ENCODE data around the gene DIRAS1. TPM values are rescaled to one million over a fixed set of nuclear protein-coding genes. Genes with fewer than 3 reads are reported as not detected.

Gene DIRAS1
- total RNA-seq, 2 experiments from 2014 or later: not detected

DNA sequence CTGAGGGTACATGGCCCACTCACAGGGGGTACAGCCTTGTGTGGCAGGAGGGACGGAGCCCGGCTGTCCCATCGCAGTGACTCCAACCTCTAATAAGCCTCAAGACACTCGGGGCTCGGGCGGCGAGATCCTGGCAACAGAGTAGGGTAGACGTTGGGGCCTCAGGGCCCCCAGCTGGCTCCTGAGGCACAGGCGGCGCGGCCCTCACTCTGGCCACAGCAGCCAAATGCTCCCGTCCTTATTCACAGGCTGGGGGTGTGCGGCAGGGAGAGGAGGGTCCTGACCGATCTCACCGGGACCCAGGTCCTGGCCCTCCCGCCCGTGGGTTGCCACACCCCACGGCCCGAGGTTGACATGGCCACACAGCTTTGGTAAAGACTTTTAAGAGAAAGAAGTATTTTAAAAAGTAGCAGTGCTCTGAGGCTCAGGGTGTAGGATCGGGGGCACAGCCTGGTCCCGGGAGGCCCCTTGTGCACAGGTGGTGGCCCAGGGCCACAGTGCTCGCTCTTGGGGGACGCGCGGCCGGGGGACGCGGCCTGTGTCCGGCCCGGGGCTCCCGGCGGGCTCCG, 11.1 kb upstream of the DIRAS1 start:
- CTCF ChIA-PET: no interaction called here
- H3K4me3 Mint-ChIP-seq: no peak overlapping the region
- no peaks in the 10 kb centered on the region for H3K27me3 Mint-ChIP-seq (ENCODE audit: low read depth)
- H3K4me1 Mint-ChIP-seq (ENCODE audit: low read depth): peaks cover 4% of the 10 kb centered on the region
- peaks cover 28% of the 10 kb centered on the region for H3K36me3 Mint-ChIP-seq (ENCODE audit: low read depth)
- no peaks in the 10 kb centered on the region for H3K9me3 Mint-ChIP-seq (ENCODE audit: insufficient read depth)
- DNase-seq (no peak), ATAC-seq (no peak)
- POLR2A ChIA-PET: interaction anchor here (0.6 kb wide), 1 partner anchor 230 kb away, joined by 4 read pairs; no protein-coding TSS in a partner anchor
- H3K27ac Mint-ChIP-seq: no peak overlapping the region

DNA sequence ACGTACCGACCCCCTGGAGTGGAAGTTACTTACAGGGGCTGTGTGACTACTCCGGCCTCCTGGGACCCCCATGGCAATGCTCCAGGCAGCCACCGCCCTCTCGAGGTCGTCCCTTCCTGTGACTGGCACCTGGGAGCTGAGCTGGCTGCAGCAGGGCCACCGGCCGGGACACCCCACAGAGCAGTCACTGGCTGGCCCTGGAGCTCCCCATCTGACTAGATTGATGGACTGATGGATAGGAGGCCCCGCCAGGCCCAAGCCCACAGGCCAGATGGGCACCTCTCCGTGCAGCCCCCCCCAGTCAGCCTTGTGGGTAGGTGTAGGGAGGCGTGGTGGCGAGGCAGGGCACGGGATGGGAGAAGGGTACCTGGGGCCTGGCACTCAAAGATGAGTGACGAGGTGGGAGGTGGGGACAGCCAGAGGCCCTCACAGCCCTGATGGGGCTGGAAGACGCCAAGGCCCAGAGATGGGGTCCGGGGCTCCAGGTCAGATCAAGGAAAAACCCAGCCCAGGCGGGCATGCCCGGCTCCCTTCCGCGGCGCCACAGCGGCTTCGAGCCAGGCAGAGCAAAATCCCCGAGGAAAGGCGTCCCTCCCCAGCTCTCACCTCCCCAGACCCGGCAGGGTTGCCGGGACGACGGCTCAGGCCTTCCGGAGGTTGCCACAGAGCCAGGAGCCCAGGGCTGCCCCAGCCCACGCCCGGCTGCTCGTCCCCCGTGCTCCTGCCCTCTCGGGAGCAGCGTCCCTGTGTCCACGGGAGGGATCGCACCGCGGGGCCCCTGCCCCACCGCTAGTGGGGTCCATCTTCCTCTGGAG, 10.2 kb upstream of the DIRAS1 start:
- Mint-ChIP-seq H3K27me3 (ENCODE audit: low read depth) (peaks cover 3% of the 10 kb centered on the region), H3K4me1 (ENCODE audit: low read depth) (peaks cover 9% of the 10 kb centered on the region), H3K4me3 (no peak overlapping the region), H3K27ac (no peak overlapping the region), H3K9me3 (ENCODE audit: insufficient read depth) (no peaks in the 10 kb centered on the region), H3K36me3 (ENCODE audit: low read depth) (peaks cover 19% of the 10 kb centered on the region)
- no peak for DNase-seq
- CTCF ChIA-PET: no interaction called here
- no peak for ATAC-seq
- POLR2A ChIA-PET: no interaction called here

DNA sequence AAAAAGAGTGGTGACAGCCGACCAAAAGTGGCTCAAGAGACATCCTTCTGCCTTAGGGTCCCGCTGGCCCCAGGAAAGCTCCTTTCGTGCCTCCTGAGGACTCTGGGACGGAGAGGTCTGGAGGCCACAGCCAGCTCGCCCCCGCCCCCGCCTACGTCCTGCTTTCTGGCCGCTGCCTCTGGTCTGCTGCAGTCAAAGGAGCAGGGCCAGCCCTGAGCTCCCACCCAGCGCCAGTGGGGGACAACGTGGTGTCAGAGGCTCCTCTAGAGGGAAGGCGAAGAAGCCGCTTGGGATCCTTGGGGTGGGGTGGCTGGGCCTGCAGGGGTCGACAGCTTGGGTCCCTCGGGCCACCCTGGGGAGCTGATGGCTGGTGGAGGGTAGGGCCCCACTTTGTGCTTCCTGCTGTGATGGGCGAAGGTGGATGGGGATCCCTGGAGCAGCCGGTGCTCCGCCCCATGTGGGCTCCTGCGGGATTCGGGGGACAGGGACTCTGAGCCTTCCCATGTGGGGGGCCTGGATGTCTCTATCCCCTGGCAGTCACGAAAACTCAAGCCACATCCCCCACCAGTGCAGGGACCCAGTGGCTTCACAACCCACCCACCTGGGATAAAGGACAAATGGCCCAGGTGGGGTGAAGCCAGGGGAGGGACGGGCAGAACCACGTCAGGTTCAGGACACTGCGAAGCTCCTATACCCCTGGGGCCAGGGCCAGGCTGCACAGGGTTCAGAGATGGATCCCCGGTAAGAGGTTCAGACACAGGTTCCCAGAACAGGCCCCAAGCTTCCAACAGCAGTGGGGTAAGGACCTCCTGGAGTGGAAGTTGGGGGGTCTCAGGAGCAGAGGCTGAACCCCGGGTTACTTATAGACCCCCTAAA, 9.0 kb upstream of the DIRAS1 start:
- no peak overlapping the region for H3K27ac Mint-ChIP-seq
- peaks cover 10% of the 10 kb centered on the region for H3K36me3 Mint-ChIP-seq (ENCODE audit: low read depth)
- ChIA-PET POLR2A (interaction anchor here (1.1 kb wide), 1 partner anchor 10 kb away, joined by 3 read pairs; the partner anchor contains the start of gene SLC39A3), CTCF (no interaction called here)
- no peak overlapping the region for H3K4me3 Mint-ChIP-seq
- no peaks in the 10 kb centered on the region for H3K9me3 Mint-ChIP-seq (ENCODE audit: insufficient read depth)
- peaks cover 6% of the 10 kb centered on the region for H3K27me3 Mint-ChIP-seq (ENCODE audit: low read depth)
- no peak for DNase-seq
- H3K4me1 Mint-ChIP-seq (ENCODE audit: low read depth): peaks cover 9% of the 10 kb centered on the region
- ATAC-seq: no peak

DNA sequence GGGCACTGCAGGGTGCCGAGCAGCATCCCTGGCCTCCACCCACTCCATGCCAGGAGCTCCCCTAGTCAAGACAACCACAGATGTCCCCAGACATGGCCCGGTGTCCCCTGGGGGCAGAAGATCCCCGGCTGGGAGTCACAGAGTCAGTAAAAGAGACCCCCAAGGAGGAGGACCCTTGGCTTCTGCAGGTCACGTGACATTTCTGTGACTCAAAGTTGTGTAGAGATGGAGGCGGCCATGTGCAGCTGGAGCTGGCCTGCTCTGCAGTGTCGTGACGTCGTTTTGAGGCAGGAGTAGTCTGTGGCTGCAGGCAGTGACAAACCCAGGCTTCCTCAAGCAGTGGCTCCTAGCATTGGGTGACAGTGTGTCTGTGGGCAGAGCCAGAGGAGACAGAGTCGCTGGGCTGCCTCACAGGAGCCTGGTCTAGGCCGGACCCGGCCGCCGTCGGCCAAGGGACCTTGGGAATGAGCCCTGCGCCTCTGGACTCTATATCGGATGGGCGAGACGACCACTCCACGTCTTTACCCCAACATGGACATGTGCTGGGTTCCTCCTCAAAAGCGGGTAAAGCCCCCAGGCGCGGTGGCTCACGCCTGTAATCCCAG, 7.7 kb upstream of the DIRAS1 start:
- DNase-seq: no peak
- ChIA-PET CTCF (no interaction called here), POLR2A (no interaction called here)
- peaks cover 6% of the 10 kb centered on the region for H3K4me1 Mint-ChIP-seq (ENCODE audit: low read depth)
- peaks cover under 1% of the 10 kb centered on the region for H3K36me3 Mint-ChIP-seq (ENCODE audit: low read depth)
- no peak overlapping the region for H3K4me3 Mint-ChIP-seq
- no peaks in the 10 kb centered on the region for H3K9me3 Mint-ChIP-seq (ENCODE audit: insufficient read depth)
- no peak for ATAC-seq
- H3K27ac Mint-ChIP-seq: no peak overlapping the region
- H3K27me3 Mint-ChIP-seq (ENCODE audit: low read depth): peaks cover 6% of the 10 kb centered on the region

DNA sequence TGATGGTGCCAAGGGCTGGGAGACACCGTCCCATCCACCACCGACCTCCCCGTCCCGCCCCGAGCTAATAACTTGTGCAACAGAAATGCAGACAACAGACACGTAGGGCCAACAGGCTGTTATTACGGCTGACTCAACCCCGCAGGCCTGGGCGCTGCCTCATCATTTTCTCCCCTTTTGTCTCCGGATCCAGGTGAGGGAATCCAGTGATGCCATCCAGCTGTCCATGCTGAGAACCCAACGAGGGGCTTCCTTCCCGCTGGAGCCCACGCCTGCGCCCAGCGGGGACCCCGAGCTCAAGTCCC, 6.4 kb upstream of the DIRAS1 start:
- Mint-ChIP-seq H3K36me3 (ENCODE audit: low read depth) (no peaks in the 10 kb centered on the region), H3K4me1 (ENCODE audit: low read depth) (peaks cover 6% of the 10 kb centered on the region), H3K9me3 (ENCODE audit: insufficient read depth) (no peaks in the 10 kb centered on the region), H3K27ac (no peak overlapping the region), H3K4me3 (no peak overlapping the region), H3K27me3 (ENCODE audit: low read depth) (peaks cover 7% of the 10 kb centered on the region)
- CTCF ChIA-PET: interaction anchor here (0.5 kb wide), 1 partner anchor 257 kb away, joined by 3 read pairs; no protein-coding TSS in a partner anchor
- POLR2A ChIA-PET: no interaction called here
- DNase-seq (no peak), ATAC-seq (no peak)

DNA sequence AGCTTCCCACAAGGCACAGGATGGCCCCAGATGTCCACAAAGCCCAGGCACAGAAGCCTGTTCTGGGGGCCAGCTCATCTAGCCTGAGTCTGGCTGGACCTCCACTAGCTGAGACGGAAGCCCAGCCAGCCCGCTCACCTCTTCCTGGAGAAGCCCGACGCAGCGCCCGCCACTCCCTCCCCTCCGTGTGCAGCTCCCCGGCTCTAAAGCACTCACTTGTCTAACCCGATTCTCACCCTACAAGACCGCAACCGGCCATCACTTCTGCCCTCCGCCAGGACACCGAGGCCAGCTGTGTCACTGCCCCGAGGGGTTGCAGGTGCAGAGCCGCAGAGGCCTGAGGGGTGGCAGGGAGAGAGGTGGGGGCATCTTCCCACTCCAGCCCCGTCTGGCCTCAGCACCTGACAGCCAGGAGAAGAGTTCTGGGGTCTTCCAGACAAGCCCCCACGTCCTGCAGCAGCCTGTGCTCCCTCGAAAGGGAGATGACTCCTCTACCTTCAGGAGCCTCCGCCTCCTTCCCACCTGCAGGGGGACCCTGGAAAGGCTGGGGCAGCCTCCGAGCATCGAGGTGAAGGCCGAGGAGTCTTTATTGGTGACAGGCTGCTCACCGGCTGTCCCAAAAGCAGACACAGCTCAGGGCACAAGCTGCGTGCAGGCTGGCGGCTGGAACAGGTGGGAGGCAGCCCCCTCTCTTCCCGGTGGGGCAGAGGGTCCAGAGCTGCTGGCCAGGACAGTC, 5.9 kb upstream of the DIRAS1 start:
- Mint-ChIP-seq H3K9me3 (ENCODE audit: insufficient read depth) (no peaks in the 10 kb centered on the region), H3K4me1 (ENCODE audit: low read depth) (peaks cover 6% of the 10 kb centered on the region), H3K36me3 (ENCODE audit: low read depth) (no peaks in the 10 kb centered on the region), H3K4me3 (no peak overlapping the region), H3K27me3 (ENCODE audit: low read depth) (peaks cover 10% of the 10 kb centered on the region), H3K27ac (no peak overlapping the region)
- DNase-seq: no peak
- no peak for ATAC-seq
- POLR2A ChIA-PET: no interaction called here
- CTCF ChIA-PET: interaction anchor here (0.5 to 0.6 kb wide), 2 partner anchors 169 to 256 kb away, joined by 3 read pairs; no protein-coding TSS in a partner anchor

DNA sequence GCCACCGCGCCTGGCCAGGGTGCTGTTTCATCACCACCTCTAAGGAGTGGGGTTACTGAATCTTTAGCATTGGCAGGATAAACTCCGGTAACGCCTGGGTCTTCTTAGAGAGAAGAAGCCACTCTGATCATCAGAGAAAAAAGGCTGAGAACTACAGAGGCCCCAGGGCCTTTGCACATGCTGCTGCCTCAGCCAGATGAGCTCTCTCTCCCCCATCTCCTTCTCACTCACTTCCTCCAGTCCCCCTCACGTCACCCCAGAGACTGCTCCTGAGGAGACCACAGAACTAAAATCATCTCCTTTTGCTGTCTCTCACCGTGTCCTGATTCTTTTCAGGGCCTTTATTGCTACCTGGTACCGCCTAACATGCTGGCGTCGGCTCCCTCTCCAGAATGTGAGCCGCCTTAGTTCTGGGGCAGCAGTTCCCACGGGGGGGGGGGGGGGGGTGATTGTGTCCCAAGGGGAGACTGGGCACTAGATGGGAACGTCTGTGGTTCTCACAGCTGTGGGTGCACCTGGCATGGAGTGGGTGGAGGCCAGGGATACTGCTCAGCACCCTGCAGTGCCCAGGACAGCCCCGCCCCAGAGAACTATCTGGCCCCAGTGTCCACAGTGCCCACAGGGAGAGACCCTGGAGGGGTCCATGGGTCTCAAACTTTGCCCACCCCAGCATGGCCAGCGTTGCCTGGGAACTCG, 5.1 kb upstream of the DIRAS1 start:
- Mint-ChIP-seq H3K27ac (no peak overlapping the region), H3K4me3 (no peak overlapping the region), H3K9me3 (ENCODE audit: insufficient read depth) (no peaks in the 10 kb centered on the region), H3K4me1 (ENCODE audit: low read depth) (peaks cover 6% of the 10 kb centered on the region), H3K27me3 (ENCODE audit: low read depth) (peaks cover 15% of the 10 kb centered on the region), H3K36me3 (ENCODE audit: low read depth) (no peaks in the 10 kb centered on the region)
- ATAC-seq (no peak), DNase-seq (no peak)
- ChIA-PET POLR2A (no interaction called here), CTCF (interaction anchor here (0.6 kb wide), 1 partner anchor 169 kb away, joined by 3 read pairs; no protein-coding TSS in a partner anchor)

DNA sequence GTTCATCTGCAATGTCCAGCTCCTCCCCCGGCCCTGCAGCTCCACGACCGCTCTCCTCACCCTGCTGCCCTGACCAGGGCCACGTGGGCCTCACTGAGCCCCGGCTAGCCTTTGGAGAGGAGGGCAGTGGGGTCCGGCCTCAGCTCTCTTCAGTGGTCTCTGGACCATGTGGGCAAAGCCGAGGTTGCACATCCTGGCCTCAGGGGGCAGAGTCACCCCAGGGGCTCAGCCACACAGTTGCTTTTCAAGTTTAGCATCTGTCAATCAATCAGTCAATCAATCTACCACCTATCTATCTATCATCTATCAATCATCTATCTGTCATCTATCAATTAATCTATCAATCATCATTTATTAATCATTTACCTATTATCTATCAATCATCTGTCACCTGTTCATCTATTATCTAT, 3.0 kb upstream of the DIRAS1 start:
- ChIA-PET POLR2A (no interaction called here), CTCF (interaction anchor here (0.7 kb wide), 1 partner anchor 189 kb away, joined by 3 read pairs; no protein-coding TSS in a partner anchor)
- H3K4me1 Mint-ChIP-seq (ENCODE audit: low read depth): peaks cover 6% of the 10 kb centered on the region

DNA sequence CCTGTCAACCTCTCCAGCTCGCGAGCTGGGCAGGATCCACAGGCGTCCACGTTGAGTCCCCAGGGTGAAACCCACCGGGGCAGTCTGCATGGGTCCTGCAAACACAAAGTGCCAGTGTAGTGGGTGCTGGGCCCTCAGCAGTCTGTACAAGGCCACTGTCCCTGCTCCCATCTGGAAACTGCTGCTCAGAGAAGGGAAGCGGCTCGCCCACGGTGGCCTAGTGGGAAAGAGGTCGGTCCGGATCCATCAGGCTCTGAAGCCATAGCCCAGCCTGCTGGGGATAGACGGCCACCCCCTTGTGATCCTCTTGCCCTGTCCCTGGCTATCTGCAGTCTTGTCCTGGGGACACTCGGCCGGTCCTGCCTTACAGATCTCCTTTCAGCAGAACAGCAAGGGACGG, 2.6 kb upstream of the DIRAS1 start:
- Mint-ChIP-seq H3K9me3 (ENCODE audit: insufficient read depth) (no peaks in the 10 kb centered on the region), H3K4me1 (ENCODE audit: low read depth) (peaks cover 6% of the 10 kb centered on the region), H3K27me3 (ENCODE audit: low read depth) (peaks cover 25% of the 10 kb centered on the region), H3K4me3 (no peak overlapping the region), H3K36me3 (ENCODE audit: low read depth) (no peaks in the 10 kb centered on the region), H3K27ac (no peak overlapping the region)
- ATAC-seq: no peak
- CTCF ChIA-PET: no interaction called here
- DNase-seq: no peak
- POLR2A ChIA-PET: no interaction called here

More for the DNA sequence above, 3.0 kb upstream of the DIRAS1 start:
- no peak for ATAC-seq
- no peak overlapping the region for H3K4me3 Mint-ChIP-seq
- no peak overlapping the region for H3K27ac Mint-ChIP-seq
- H3K9me3 Mint-ChIP-seq (ENCODE audit: insufficient read depth): no peaks in the 10 kb centered on the region
- DNase-seq: no peak
- H3K36me3 Mint-ChIP-seq (ENCODE audit: low read depth): no peaks in the 10 kb centered on the region
- peaks cover 25% of the 10 kb centered on the region for H3K27me3 Mint-ChIP-seq (ENCODE audit: low read depth)

DNA sequence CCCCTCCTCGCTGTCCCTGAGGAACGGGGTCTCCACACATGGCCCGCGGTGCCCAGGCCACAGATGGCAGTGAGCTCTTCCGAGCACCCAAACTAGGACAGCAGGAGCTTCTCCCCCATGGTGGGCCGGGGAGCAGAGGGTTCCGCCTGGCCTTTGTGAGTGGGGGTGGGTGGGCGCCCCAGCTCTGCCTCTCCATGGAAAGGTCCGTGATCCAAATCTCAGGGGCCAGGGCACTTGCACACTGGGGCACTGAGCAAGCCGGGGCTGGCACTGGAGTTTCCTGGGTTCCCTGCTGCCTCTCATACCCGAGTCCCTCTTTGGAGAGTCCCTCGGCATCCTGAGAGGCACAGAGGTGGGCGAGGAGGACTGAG, 2.2 kb upstream of the DIRAS1 start:
- H3K4me1 Mint-ChIP-seq (ENCODE audit: low read depth): peaks cover 6% of the 10 kb centered on the region
- ChIA-PET POLR2A (no interaction called here), CTCF (interaction anchor here (1.4 kb wide), 1 partner anchor 75 kb away, joined by 4 read pairs; no protein-coding TSS in a partner anchor)
- H3K27me3 Mint-ChIP-seq (ENCODE audit: low read depth): peaks cover 25% of the 10 kb centered on the region
- H3K4me3 Mint-ChIP-seq: no peak overlapping the region
- no peak for DNase-seq
- ATAC-seq: no peak
- H3K9me3 Mint-ChIP-seq (ENCODE audit: insufficient read depth): no peaks in the 10 kb centered on the region
- no peak overlapping the region for H3K27ac Mint-ChIP-seq
- H3K36me3 Mint-ChIP-seq (ENCODE audit: low read depth): no peaks in the 10 kb centered on the region

Data from activated CD8-positive, alpha-beta T cell treated with anti-CD3 and anti-CD28 coated beads, Interleukin-2, amount 10 ng/mL, durations not matched to agents 7 days and 5 days (primary cell).